Eye (tissue), 1 donor: ENCODE results near the gene UQCRHL.

Experiments used
- DNase-seq: peaks from one replicate; pipeline ENCODE4 v3.0.0-alpha.2; 2015

UQCRHL gene

GRCh38 chr1:15796086-15796462 is 11.4 kb downstream of the UQCRHL start:
- DNase-seq, result no peak

- no peak for DNase-seq
Observed at GRCh38 chr1:15788624-15789301, 18.7 kb downstream of the UQCRHL start.

- DNase-seq, result no peak
Observed at GRCh38 chr1:15786581-15786980, 20.9 kb downstream of the UQCRHL start.

- DNase-seq, result no peak
Observed at GRCh38 chr1:15785683-15786082, 21.8 kb downstream of the UQCRHL start.

GRCh38 chr1:15777909-15778707 is 29.3 kb downstream of the UQCRHL start:
- DNase-seq, result no peak

- no peak for DNase-seq
Observed at GRCh38 chr1:15775706-15776105, 31.7 kb downstream of the UQCRHL start.

GRCh38 chr1:15771836-15772515 is 35.5 kb downstream of the UQCRHL start:
- DNase-seq, result no peak

- no peak for DNase-seq
Observed at GRCh38 chr1:15770313-15770962, 37.0 kb downstream of the UQCRHL start.

GRCh38 chr1:15768388-15768787 is 39.1 kb downstream of the UQCRHL start:
- DNase-seq, result no peak

- no peak for DNase-seq
Observed at GRCh38 chr1:15767941-15768340, 39.5 kb downstream of the UQCRHL start.

GRCh38 chr1:15765495-15766194 is 41.8 kb downstream of the UQCRHL start:
- no peak for DNase-seq

GRCh38 chr1:15764890-15765289 is 42.6 kb downstream of the UQCRHL start:
- DNase-seq, result no peak

GRCh38 chr1:15764269-15764764 is 43.1 kb downstream of the UQCRHL start:
- no peak for DNase-seq

GRCh38 chr1:15762546-15762945 is 44.9 kb downstream of the UQCRHL start:
- DNase-seq, result no peak

- DNase-seq, result no peak
Observed at GRCh38 chr1:15761366-15762128, 45.9 kb downstream of the UQCRHL start.

GRCh38 chr1:15760520-15761211 is 46.8 kb downstream of the UQCRHL start:
- DNase-seq, result peak; percentile 23

- DNase-seq, result peak; percentile 64
Observed at GRCh38 chr1:15758953-15759661, 48.3 kb downstream of the UQCRHL start.

GRCh38 chr1:15758343-15758931 is 49.0 kb downstream of the UQCRHL start, which contains the start of gene FBLIM1:
Gene FBLIM1, plus strand, starts transcription at chr1:15758795. Its CDS starts 6,189 bp downstream, at chr1:15764984.
- peak; percentile 63 for DNase-seq

GRCh38 chr1:15757575-15758342 is 49.7 kb downstream of the UQCRHL start:
- peak; percentile 72 for DNase-seq
